B cell (primary cell): ENCODE data around the gene RNF157. TPM values are rescaled to one million over a fixed set of nuclear protein-coding genes. Genes with fewer than 3 reads are reported as not detected.

Experiments
- ATAC-seq: fragments of 200-7000 bp; cut with Tn5 transposase; one replicate; pipeline ENCODE4 v1.10.0; 2021; ENCODE audit warnings: low read depth, mild to moderate bottlenecking, moderate number of reproducible peaks, moderate library complexity
- CTCF ChIA-PET: fragments of 350-600 bp; sonication (Branson Sonifier 250); formaldehyde crosslinking; loops from one replicate; lab custom pipeline; 2021; ENCODE audit warnings: antibody characterized with exemption, inconsistent platforms; lab: Charles Lee
- POLR2A ChIA-PET: fragments of 350-600 bp; sonication (Branson Sonifier 250); formaldehyde crosslinking; loops from one replicate; lab custom pipeline; 2021; ENCODE audit warnings: antibody characterized with exemption; lab: Charles Lee
- DNase-seq: peaks from one replicate; pipeline ENCODE4 v3.0.0; 2013
- H2AFZ ChIP-seq: 2 replicates; pipeline ENCODE4 v1.6.1; 2012; ENCODE audit warnings: mild to moderate bottlenecking, low read depth, low read length; ENCODE audit not compliant: insufficient read depth, poor library complexity, severe bottlenecking
- H3K27ac ChIP-seq, 2 donors: 1 replicate in 1 of 2; 2 replicates in 1 of 2; pipeline ENCODE4 v1.5.1; 2012 to 2013; ENCODE audit warnings: low read length in 2 of 2, mild to moderate bottlenecking in 2 of 2, moderate library complexity in 1 of 2
- H3K27me3 ChIP-seq, 4 experiments: fragments of 200-600 bp in 1 of 4; sonication (generic) in 1 of 4; replicated peaks in 1 of 4; 1 replicate in 2 of 4; 2 replicates in 2 of 4; pipeline versions ENCODE4 v1.6.1 to v1.7.0; 2013 to 2016; ENCODE audit warnings: low read length in 3 of 4, mild to moderate bottlenecking in 2 of 4, mixed read lengths in 1 of 4, moderate library complexity in 1 of 4; ENCODE audit not compliant: insufficient read depth in 4 of 4, control insufficient read depth in 3 of 4; ENCODE audit errors: control extremely low read depth in 1 of 4
- H3K36me3 ChIP-seq, 2 experiments: replicated peaks in 1 of 2; 1 replicate in 1 of 2; 2 replicates in 1 of 2; pipeline versions ENCODE4 v1.6.1 to v1.7.1; 2013; ENCODE audit warnings: low read length in 1 of 2; ENCODE audit not compliant: insufficient read depth in 2 of 2, control insufficient read depth in 1 of 2; ENCODE audit errors: control extremely low read depth in 1 of 2, extremely low read depth in 1 of 2
- H3K4me1 ChIP-seq, 2 donors: fragments of 200-600 bp in 1 of 2; sonication (generic) in 1 of 2; 1 replicate in 1 of 2; 2 replicates in 1 of 2; pipeline versions ENCODE4 v1.5.1 to v1.6.1; 2013 to 2017; ENCODE audit warnings: low read length in 2 of 2; ENCODE audit not compliant: control insufficient read depth in 2 of 2, insufficient read depth in 2 of 2
- H3K4me2 ChIP-seq: replicated peaks from 2 replicates; pipeline ENCODE3; 2012; ENCODE audit warnings: mild to moderate bottlenecking, low read depth, low read length; ENCODE audit not compliant: poor library complexity, severe bottlenecking
- H3K4me3 ChIP-seq, 5 experiments: fragments of 200-600 bp in 1 of 5; sonication (generic) in 1 of 5; 1 replicate in 3 of 5; 2 replicates in 2 of 5; pipeline versions ENCODE4 v1.5.1 to v1.7.0; 2011 to 2016; ENCODE audit warnings: low read length in 4 of 5, mild to moderate bottlenecking in 4 of 5, low read depth in 2 of 5, control low read depth in 1 of 5, moderate library complexity in 1 of 5; ENCODE audit not compliant: insufficient read depth in 1 of 5; ENCODE audit errors: control extremely low read depth in 1 of 5, extremely low read depth in 1 of 5
- H3K79me2 ChIP-seq: fragments of 200-600 bp; sonication (generic); one replicate; pipeline ENCODE4 v1.6.0; 2016; ENCODE audit warnings: low read length; ENCODE audit not compliant: control insufficient read depth, insufficient read depth
- H3K9ac ChIP-seq: fragments of 200-600 bp; sonication (generic); 2 replicates; pipeline ENCODE4 v1.6.1; 2017; ENCODE audit warnings: mild to moderate bottlenecking, low read length, moderate library complexity
- H3K9me3 ChIP-seq, 3 donors: one replicate each; pipeline versions ENCODE4 v1.6.1 to v1.7.1; 2013; ENCODE audit warnings: low read length in 2 of 3; ENCODE audit not compliant: control insufficient read depth in 2 of 3, insufficient read depth in 1 of 3; ENCODE audit errors: control extremely low read depth in 1 of 3
- H4K20me1 ChIP-seq: 2 replicates; pipeline ENCODE4 v1.6.0; 2012; ENCODE audit warnings: mild to moderate bottlenecking, low read length; ENCODE audit not compliant: insufficient read depth, control insufficient read depth, poor library complexity, severe bottlenecking
- H3K27ac Mint-ChIP-seq: one replicate; pipeline ENCODE4 v1.8.0; 2021; ENCODE audit warnings: mixed read lengths
- H3K27me3 Mint-ChIP-seq: one replicate; pipeline ENCODE4 v1.8.0; 2021; ENCODE audit warnings: mixed read lengths
- H3K4me1 Mint-ChIP-seq: one replicate; pipeline ENCODE4 v1.8.0; 2021; ENCODE audit warnings: mixed read lengths
- H3K4me3 Mint-ChIP-seq: one replicate; pipeline ENCODE4 v1.8.0; 2021; ENCODE audit warnings: mixed read lengths
- H3K9me3 Mint-ChIP-seq: one replicate; pipeline ENCODE4 v1.8.0; 2022; ENCODE audit warnings: mixed read lengths; ENCODE audit not compliant: insufficient read depth
- CTCF ChIP-seq: fragments of 200-600 bp; IDR thresholded peaks from one replicate; pipeline ENCODE4 v1.8.0; 2022; ENCODE audit warnings: antibody characterized with exemption, mild to moderate bottlenecking
- EZH2 ChIP-seq: IDR thresholded peaks from 2 replicates; pipeline ENCODE4 v1.6.1; 2012; ENCODE audit warnings: borderline replicate concordance, low read depth, mild to moderate bottlenecking, moderate library complexity, low read length; ENCODE audit not compliant: insufficient read depth, poor library complexity, severe bottlenecking
- WGBS: methylation state at CpG from one replicate; pipeline ENCODE4 v1.1.5; 2013; ENCODE audit warnings: missing lambda C conversion rate; ENCODE audit not compliant: insufficient coverage; 5-methylcytosine and 5-hydroxymethylcytosine counted together
- intact Hi-C: fragments of 100-400 bp; cut with micrococcal nuclease; formaldehyde crosslinking; loops from one replicate; pipeline ENCODE4 v1.10.0; 2022
- polyA plus RNA-seq: library from polyadenylated mRNA; depleted of rRNA; stranded (reverse); fragments of >200 nt; gene quantifications from 2 replicates; pipeline ENCODE4 v1.2.3, GENCODE V29; 2012
- total RNA-seq, 2 donors: library from RNA; stranded (reverse); fragments of 120-200 nt in 1 of 2; gene quantifications; 1 replicate in 1 of 2; 2 replicates in 1 of 2; pipeline versions ENCODE4 v1.2.3 to v1.2.4, GENCODE V29; 2013 to 2022

Gene RNF157
- total and polyA plus RNA-seq, 2 donors (not counting 1 experiment from before 2014, with no cell fraction given): 0.54 to 1.2 TPM

- H3K9ac ChIP-seq: no peak overlapping the region
- H3K27me3 ChIP-seq: peaks cover 0 to 43% (median 11%) of the 10 kb centered on the region in 4 experiments
- no peak overlapping the region for H2AFZ ChIP-seq
- H3K9me3 ChIP-seq: peaks cover 0 to 10% (median 0%) of the 10 kb centered on the region in 3 donors
- intact Hi-C loops: no loop called here
- no peak for DNase-seq
- ChIA-PET CTCF (no interaction called here), POLR2A (no interaction called here)
- H3K27ac ChIP-seq: no peak overlapping the region
- 93% methylated on average over 13 of the region's 15 CpGs for WGBS
- H3K27ac Mint-ChIP-seq: peak overlapping the region; percentile 20
- peak overlapping the region; percentile 99 for H3K4me2 ChIP-seq
- H3K4me1 Mint-ChIP-seq: peaks cover 36% of the 10 kb centered on the region
- H3K4me1 ChIP-seq: peaks cover 34 to 41% of the 10 kb centered on the region in 2 donors
- H3K36me3 ChIP-seq: no peaks in the 10 kb centered on the region
- H3K4me3 Mint-ChIP-seq: peak overlapping the region; percentile 74
- H3K9me3 Mint-ChIP-seq: no peaks in the 10 kb centered on the region
- ATAC-seq: no peak
- no peaks in the 10 kb centered on the region for H3K79me2 ChIP-seq
- no peak overlapping the region for H3K4me3 ChIP-seq
- peaks cover 17% of the 10 kb centered on the region for H3K27me3 Mint-ChIP-seq
- TF ChIP-seq EZH2 (no peak), CTCF (no peak)
- no peaks in the 10 kb centered on the region for H4K20me1 ChIP-seq
Measured at GRCh38 chr17:76138896-76139752, 101.2 kb downstream of the RNF157 start.
